WI38 (cell line): Measurements from ENCODE around the gene EPB41L4A.

Source experiments
- H3K4me3 ChIP-seq: 2 replicates; pipeline ENCODE4 v1.5.1; 2011; ENCODE audit warnings: low read depth, mild to moderate bottlenecking, control low read depth, low read length
- CTCF ChIP-seq: IDR thresholded peaks from 2 replicates; pipeline ENCODE4 v1.5.1; 2012; ENCODE audit warnings: low read depth, mild to moderate bottlenecking, control low read depth, low read length

The EPB41L4A gene

GRCh38 chr5:112381521-112381920 lies 37.6 kb downstream of the EPB41L4A start:
- TF ChIP-seq CTCF, result no peak

DNA sequence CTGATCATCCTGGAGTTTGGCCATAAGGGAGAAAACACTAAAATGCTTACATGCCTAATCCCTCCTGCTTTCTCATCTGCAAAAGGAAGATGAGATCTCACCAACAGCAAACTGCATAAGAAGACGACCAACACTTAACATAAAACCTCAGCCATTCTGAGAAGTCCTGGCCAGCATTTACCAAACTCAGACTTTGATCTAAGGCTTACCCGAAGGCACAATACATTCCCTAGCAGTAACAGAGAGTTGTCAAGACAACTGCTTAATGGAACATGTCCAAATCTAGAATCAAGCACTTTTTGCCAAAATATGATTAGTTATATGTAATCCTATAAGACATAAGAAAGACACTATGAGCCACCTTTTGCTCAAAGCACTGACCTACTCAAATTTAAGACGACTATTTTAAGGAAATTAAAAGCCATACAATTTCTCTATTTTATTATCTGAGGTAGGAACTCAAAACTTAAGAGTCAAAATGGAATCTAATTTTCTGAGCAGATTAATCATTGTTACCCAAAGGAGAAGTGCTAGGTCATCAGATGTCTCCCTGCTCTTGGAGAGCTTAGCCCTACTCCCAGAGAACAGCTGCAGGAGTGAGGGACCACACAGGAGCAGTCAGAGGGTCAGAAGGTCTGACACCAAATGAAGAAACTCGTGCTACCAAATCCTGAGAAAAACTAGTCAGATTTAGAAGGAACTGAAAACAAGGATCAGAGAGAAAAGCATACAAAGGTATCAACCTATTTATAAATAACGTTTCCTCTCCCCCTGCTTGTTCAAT lies 39.3 kb downstream of the EPB41L4A start:
- H3K4me3 ChIP-seq, result no peak overlapping the region
- TF ChIP-seq CTCF, result no peak

More at GRCh38 chr5:112381521-112381920, 37.6 kb downstream of the EPB41L4A start:
- H3K4me3 ChIP-seq, result no peak overlapping the region

DNA sequence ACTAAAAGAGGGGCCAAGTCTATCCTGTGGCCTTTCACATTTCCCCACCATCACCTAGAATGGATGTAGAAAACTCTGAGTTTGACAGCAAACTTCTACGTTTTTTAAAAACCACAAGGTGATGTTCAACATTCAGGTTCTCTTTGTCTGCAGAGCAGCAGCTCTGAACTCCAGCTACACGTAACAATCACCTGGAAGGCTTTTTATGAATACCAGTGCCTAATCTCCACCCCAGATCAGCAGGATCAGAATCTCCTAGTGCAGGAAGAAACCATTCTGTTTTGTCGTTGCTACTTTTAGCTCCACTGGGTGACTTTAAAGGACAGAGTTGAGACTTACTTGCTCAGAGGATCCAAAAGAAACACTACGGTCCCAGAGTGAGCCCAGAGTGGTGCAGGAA lies 44.3 kb downstream of the EPB41L4A start:
- H3K4me3 ChIP-seq, result no peak overlapping the region
- no peak for TF ChIP-seq CTCF

GRCh38 chr5:112374356-112374755 lies 44.7 kb downstream of the EPB41L4A start:
- H3K4me3 ChIP-seq, result no peak overlapping the region
- TF ChIP-seq CTCF, result no peak

DNA sequence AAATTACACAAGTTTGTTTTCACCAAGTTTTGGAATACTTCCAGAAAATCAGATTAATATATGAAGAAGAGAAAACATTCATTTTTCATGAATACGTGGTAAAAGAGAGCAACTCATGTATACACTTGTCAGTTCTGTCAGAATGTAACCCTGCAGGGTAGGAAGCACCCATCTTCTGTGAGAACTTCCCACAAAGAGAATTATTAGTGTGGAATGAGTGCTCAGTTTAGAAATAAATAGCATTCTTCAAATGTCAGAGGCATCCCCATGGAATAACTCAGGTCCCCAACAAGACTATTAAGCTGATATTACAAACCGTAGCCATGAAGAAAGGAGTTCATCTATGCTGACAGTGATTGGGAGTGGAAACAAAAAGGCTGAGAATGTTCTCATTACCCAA lies 45.2 kb downstream of the EPB41L4A start:
- no peak for TF ChIP-seq CTCF
- H3K4me3 ChIP-seq, result no peak overlapping the region

DNA sequence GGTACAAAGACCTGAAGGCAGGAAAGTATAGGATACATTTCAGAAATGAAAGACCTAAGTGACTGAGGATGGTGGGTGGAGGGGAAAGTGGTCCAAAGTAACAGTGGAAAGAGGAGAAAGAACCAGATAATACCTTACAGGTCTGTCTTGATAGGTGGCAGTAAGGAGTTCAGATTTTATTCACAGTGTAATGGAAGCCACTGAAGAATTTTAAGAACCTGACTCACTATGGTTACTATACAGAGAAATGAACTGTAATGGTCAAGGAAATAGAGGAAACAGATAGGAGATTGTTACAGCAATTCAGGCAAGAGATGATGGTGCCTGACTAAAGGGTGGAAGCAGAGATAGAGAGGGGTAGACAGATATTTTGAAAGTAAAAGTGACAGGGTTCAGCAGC lies 46.5 kb downstream of the EPB41L4A start:
- no peak overlapping the region for H3K4me3 ChIP-seq
- TF ChIP-seq CTCF, result no peak

GRCh38 chr5:112371067-112371466 lies 48.0 kb downstream of the EPB41L4A start:
- no peak for TF ChIP-seq CTCF
- H3K4me3 ChIP-seq, result no peak overlapping the region
